AG10803 (cell line): ENCODE measurements around the gene SAMM50.

Experiments
- DNase-seq: peaks from one replicate; pipeline ENCODE4 v3.0.0; 2010; ENCODE audit warnings: low read depth
- H3K4me3 ChIP-seq: 2 replicates; pipeline ENCODE4 v1.5.1; 2011; ENCODE audit warnings: mild to moderate bottlenecking, low read length, control low read depth
- CTCF ChIP-seq: conservative IDR thresholded peaks from 2 replicates; pipeline ENCODE4 v1.5.1; 2011; ENCODE audit warnings: mild to moderate bottlenecking, low read length, control low read depth, inconsistent platforms

The SAMM50 gene

GRCh38 chr22:43953988-43954785 lies 1.1 kb upstream of the SAMM50 start:
- no peak for DNase-seq
- H3K4me3 ChIP-seq = peak overlapping the region; percentile 95
- TF ChIP-seq CTCF = no peak

DNA sequence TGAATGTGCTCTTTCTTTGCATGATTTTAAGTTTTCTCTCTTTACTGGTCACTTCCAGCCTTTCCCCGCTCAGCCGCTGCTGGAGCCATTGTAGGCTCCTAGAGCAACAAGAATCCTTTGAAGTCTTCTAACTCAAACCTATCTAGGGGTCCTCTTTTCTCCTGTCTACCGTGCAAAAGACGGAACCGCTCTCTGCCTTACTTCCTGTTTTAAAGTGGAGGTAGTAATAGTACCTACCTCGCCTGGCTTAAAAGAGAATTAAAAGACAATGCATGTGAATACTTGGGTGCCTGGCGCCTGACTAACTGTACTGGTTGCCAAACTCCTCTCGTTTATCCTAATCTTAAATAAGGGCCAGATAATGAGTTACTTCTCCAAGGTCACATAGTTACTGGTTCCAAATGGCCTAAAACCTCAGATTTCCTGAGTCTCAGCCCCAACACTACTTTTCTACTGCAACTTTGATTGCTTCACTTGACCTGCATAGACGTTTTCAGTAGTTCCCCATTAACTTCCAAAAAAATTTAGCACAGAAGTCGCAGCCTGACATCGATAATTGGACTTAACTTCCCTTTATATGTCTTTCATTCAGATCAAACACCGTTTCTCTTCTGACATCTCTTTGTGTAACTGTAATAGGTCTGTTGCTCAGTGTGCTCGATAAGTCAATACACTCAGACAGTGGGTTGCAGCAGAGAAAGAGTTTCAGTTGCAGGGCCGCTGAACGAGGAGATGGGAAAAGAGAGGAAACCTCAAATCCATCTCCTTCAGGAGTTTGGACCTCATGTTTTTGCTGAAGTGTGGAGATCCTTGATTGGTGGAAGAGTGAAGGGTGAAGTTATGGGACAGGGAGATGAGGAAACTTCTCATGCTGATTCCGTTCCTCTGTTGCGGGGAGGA lies 891 bp downstream of the SAMM50 start:
- DNase-seq = peak; percentile 12
- TF ChIP-seq CTCF = no peak
- H3K4me3 ChIP-seq = peak overlapping the region; percentile 95

DNA sequence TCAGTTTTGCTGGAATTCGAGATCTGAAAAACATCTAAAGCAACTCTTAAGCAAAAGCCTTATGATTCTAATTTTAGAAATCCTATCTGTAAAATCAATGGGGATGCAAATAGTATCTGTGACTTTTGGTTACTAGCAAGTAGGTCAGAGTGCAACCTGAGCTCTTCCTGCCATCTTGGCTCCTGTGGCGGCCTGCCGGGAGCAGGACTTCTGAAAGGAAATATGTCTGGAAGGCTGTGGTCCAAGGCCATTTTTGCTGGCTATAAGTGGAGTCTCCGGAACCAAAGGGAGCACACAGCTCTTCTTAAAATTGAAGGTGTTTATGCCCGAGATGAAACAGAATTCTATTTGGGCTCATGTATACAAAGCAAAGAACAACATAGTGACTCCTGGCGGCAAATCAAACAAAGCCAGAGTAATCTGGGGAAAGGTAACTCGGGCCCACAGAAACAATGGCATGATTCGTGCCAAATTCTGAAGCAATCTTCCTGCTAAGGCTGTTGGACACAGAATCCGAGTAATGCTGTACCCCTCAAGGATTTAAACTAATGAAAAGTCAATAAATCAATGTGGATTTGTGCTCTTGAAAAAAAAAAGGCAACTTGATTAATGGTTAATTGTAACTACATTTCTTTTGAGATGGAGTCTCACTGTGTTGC lies 1.7 kb downstream of the SAMM50 start:
- H3K4me3 ChIP-seq = no peak overlapping the region; the same call in 1 of the 2 replicates
- TF ChIP-seq CTCF = no peak
- DNase-seq = no peak

GRCh38 chr22:43957871-43958270 lies 2.6 kb downstream of the SAMM50 start:
- no peak for DNase-seq
- no peak overlapping the region for H3K4me3 ChIP-seq
- no peak for TF ChIP-seq CTCF

DNA sequence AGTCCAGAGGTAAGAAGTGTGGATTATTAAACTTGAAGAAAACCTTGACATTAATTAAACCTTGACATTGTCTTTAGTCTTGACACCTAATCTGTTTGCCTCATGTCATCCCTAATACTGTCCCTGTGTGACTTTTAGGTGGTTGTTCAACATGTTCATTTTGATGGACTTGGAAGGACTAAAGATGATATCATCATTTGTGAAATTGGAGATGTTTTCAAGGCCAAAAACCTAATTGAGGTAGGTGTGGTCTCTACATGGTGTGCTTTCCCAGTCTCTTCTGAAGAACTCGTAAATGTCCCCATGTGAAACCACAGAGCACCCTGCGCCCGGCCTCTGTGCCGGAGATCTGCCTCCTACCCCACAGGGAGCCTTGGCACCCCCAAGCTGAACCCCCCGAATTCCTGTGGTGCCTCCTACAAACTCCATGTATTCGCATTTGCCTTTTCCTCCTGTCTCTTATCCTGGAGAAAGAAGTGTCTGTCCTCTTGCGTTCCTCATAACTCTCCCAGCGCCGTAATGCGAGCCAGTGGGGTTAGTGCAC lies 9.1 kb downstream of the SAMM50 start:
- TF ChIP-seq CTCF = no peak
- no peak for DNase-seq
- H3K4me3 ChIP-seq = no peak overlapping the region

GRCh38 chr22:43967069-43967468 lies 11.8 kb downstream of the SAMM50 start:
- H3K4me3 ChIP-seq = no peak overlapping the region
- no peak for TF ChIP-seq CTCF
- no peak for DNase-seq
